Prostate gland (tissue), 2 donors: ENCODE results near the gene KCND3.

Experiments
- POLR2A ChIP-seq: fragments of 450-650 bp; IDR thresholded peaks from one replicate; pipeline ENCODE4 v1.6.1; 2016; ENCODE audit warnings: antibody characterized with exemption, mild to moderate bottlenecking
- TF ChIP-seq, protein P1 (sequence below), 4 experiments: fragments of 200-600 bp in 2 of 4; fragments of 450-650 bp in 2 of 4; sonication (generic) in 2 of 4; IDR thresholded peaks; 1 replicate in 3 of 4; 2 replicates in 1 of 4; pipeline ENCODE4 v1.5.1; 2016 to 2019; ENCODE audit warnings: antibody characterized with exemption in 4 of 4, mild to moderate bottlenecking in 2 of 4, moderate library complexity in 2 of 4

GRCh38 chr1:111923766-111924165, 65.7 kb downstream of the KCND3 start:
- TF ChIP-seq POLR2A = no peak
- TF ChIP-seq, protein P1, sequence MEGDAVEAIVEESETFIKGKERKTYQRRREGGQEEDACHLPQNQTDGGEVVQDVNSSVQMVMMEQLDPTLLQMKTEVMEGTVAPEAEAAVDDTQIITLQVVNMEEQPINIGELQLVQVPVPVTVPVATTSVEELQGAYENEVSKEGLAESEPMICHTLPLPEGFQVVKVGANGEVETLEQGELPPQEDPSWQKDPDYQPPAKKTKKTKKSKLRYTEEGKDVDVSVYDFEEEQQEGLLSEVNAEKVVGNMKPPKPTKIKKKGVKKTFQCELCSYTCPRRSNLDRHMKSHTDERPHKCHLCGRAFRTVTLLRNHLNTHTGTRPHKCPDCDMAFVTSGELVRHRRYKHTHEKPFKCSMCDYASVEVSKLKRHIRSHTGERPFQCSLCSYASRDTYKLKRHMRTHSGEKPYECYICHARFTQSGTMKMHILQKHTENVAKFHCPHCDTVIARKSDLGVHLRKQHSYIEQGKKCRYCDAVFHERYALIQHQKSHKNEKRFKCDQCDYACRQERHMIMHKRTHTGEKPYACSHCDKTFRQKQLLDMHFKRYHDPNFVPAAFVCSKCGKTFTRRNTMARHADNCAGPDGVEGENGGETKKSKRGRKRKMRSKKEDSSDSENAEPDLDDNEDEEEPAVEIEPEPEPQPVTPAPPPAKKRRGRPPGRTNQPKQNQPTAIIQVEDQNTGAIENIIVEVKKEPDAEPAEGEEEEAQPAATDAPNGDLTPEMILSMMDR (IDR thresholded peaks at IDR 0.05) = no peak
